Bronchial epithelial cell (primary cell): ENCODE measurements around the gene IRAK1. TPM values are rescaled to one million over a fixed set of nuclear protein-coding genes. Genes with fewer than 3 reads are reported as not detected.
A peak's percentile ranks its signal among the peaks of the same experiment; 100 is the strongest.

Source experiments
- DNase-seq: peaks from one replicate; pipeline ENCODE4 v3.0.0-alpha.2; 2010; ENCODE audit warnings: low read depth
- FAIRE-seq: peaks from 2 replicates; lab custom pipeline; 2011; peaks lifted over from hg19 to GRCh38; lab: Jason Lieb, UNC
- H3K27me3 ChIP-seq: 2 replicates; pipeline ENCODE4 v1.5.1; 2011; ENCODE audit warnings: low read length; ENCODE audit not compliant: control insufficient read depth, insufficient read depth
- H3K36me3 ChIP-seq: 2 replicates; pipeline ENCODE4 v1.5.1; 2011; ENCODE audit warnings: low read length; ENCODE audit not compliant: control insufficient read depth, insufficient read depth
- H3K4me3 ChIP-seq: 2 replicates; pipeline ENCODE4 v1.5.1; 2011; ENCODE audit warnings: mild to moderate bottlenecking, low read depth, low read length, control low read depth
- CTCF ChIP-seq: IDR thresholded peaks from 2 replicates; pipeline ENCODE4 v1.5.1; 2011; ENCODE audit warnings: mild to moderate bottlenecking, moderate library complexity, low read length, control low read depth, inconsistent platforms; ENCODE audit not compliant: insufficient read depth, severe bottlenecking
- total RNA-seq: library from RNA; depleted of rRNA; stranded (reverse); fragments of >200 nt; gene quantifications from 2 replicates; pipeline ENCODE4 v1.2.1, GENCODE V29; 2014

The IRAK1 gene
- total RNA-seq, 1 donor from 2014 or later = 114 TPM

GRCh38 chrX:154018518-154019060 is 1.1 kb downstream of the IRAK1 start:
- TF ChIP-seq CTCF = no peak
- Histone ChIP-seq H3K36me3 (peaks cover 10% of the 10 kb centered on the region), H3K4me3 (peak overlapping the region; percentile 59), H3K27me3 (no peaks in the 10 kb centered on the region)
- no peak for DNase-seq
- FAIRE-seq = no peak

GRCh38 chrX:154017766-154018517 is 1.8 kb downstream of the IRAK1 start:
- Histone ChIP-seq H3K27me3 (no peaks in the 10 kb centered on the region), H3K4me3 (no peak overlapping the region), H3K36me3 (peaks cover 13% of the 10 kb centered on the region)
- no peak for TF ChIP-seq CTCF
- FAIRE-seq (no peak), DNase-seq (no peak)

GRCh38 chrX:154016366-154017076 is 3.2 kb downstream of the IRAK1 start:
- no peaks in the 10 kb centered on the region for H3K27me3 ChIP-seq
- H3K4me3 ChIP-seq = no peak overlapping the region
- TF ChIP-seq CTCF = no peak
- H3K36me3 ChIP-seq = peaks cover 17% of the 10 kb centered on the region
- FAIRE-seq (no peak), DNase-seq (no peak)

- Histone ChIP-seq H3K27me3 (no peaks in the 10 kb centered on the region), H3K36me3 (peaks cover 18% of the 10 kb centered on the region), H3K4me3 (no peak overlapping the region)
- TF ChIP-seq CTCF = no peak
- DNase-seq (no peak), FAIRE-seq (no peak)
Measured at GRCh38 chrX:154015581-154016264, 4.0 kb downstream of the IRAK1 start.

- Histone ChIP-seq H3K27me3 (no peaks in the 10 kb centered on the region), H3K4me3 (no peak overlapping the region), H3K36me3 (peaks cover 18% of the 10 kb centered on the region)
- no peak for DNase-seq
- no peak for FAIRE-seq
- TF ChIP-seq CTCF = no peak
Measured at GRCh38 chrX:154014429-154015380, 5.0 kb downstream of the IRAK1 start.
